Measurements from ENCODE around the gene DAAM2. TPM values are rescaled to one million over a fixed set of nuclear protein-coding genes. Genes with fewer than 3 reads are reported as not detected.

Gene DAAM2
- total RNA-seq, 2 donors from 2014 or later = 10.1 to 12.2 TPM

DNA sequence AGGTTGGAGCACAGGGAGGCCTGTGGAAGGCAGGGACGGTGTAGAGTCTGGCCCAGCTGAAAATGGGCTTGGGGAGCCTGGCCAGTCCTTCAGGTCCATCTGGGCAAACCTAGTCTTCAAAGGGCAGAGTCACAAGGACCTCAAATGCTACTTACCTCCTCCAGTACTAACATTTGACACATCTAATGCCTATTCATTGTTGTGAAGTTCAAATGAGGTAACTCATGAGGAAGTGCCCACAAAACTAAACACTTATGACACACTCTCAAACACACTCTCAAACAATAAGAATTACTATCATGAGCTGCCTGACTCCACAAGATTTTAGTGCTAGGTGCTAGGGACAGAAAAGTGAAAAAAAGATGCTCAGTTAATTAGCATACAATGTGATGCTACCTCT, 27.1 kb downstream of the DAAM2 start:
- 90 to 94% methylated on average over 1 of the region's 1 CpG for WGBS, 2 donors
- Histone ChIP-seq H3K4me1 (peaks cover 7% of the 10 kb centered on the region), H3K27ac (peak overlapping the region in 1 of 4 donors; percentile 16), H3K9me3 (no peaks in the 10 kb centered on the region), H3K27me3 (no peaks in the 10 kb centered on the region), H3K4me3 (no peak overlapping the region), H3K36me3 (replicated peaks in 1 of 2; ENCODE audit: insufficient read depth in 1 of 2, low read depth in 2 of 2) (no peaks in the 10 kb centered on the region)
- TF ChIP-seq, protein P1, sequence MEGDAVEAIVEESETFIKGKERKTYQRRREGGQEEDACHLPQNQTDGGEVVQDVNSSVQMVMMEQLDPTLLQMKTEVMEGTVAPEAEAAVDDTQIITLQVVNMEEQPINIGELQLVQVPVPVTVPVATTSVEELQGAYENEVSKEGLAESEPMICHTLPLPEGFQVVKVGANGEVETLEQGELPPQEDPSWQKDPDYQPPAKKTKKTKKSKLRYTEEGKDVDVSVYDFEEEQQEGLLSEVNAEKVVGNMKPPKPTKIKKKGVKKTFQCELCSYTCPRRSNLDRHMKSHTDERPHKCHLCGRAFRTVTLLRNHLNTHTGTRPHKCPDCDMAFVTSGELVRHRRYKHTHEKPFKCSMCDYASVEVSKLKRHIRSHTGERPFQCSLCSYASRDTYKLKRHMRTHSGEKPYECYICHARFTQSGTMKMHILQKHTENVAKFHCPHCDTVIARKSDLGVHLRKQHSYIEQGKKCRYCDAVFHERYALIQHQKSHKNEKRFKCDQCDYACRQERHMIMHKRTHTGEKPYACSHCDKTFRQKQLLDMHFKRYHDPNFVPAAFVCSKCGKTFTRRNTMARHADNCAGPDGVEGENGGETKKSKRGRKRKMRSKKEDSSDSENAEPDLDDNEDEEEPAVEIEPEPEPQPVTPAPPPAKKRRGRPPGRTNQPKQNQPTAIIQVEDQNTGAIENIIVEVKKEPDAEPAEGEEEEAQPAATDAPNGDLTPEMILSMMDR (IDR thresholded peaks at IDR 0.05) = no peak
- no peak for TF ChIP-seq POLR2A (IDR thresholded peaks at IDR 0.05)
- ATAC-seq = no peak
- DNase-seq = no peak
- intact Hi-C loops (cut with DNase I) = no loop called here

DNA sequence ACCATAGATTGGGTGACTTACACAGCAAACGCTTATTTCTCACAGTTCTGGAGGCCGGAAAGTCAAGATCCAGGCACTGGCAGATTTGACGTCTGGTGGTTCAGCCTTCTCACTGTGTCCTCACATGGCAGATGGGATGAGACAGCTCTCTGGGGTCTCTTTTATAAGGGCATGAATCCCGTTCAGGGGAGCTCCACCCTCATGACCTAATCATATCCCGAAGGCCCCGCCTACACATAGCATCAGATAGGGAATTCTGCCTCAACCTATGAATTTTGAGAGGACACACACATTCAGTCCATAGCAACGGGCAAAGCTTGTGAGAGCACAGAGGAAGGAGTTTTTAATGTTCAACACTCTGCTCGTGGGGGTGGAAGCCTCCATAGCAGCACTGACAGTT, 27.5 kb downstream of the DAAM2 start:
- H3K27ac ChIP-seq = no peak overlapping the region
- H3K36me3 ChIP-seq (replicated peaks in 1 of 2; ENCODE audit: insufficient read depth in 1 of 2, low read depth in 2 of 2) = no peaks in the 10 kb centered on the region
- peaks cover 7% of the 10 kb centered on the region for H3K4me1 ChIP-seq
- H3K4me3 ChIP-seq = no peak overlapping the region
- TF ChIP-seq, protein P1 (IDR thresholded peaks at IDR 0.05) = no peak
- TF ChIP-seq POLR2A (IDR thresholded peaks at IDR 0.05) = no peak
- no peak for DNase-seq
- 78 to 93% methylated on average over 7 to 8 of the region's 8 CpGs for WGBS, 2 donors
- ATAC-seq = no peak
- H3K9me3 ChIP-seq = no peaks in the 10 kb centered on the region
- intact Hi-C loops (cut with DNase I) = no loop called here
- H3K27me3 ChIP-seq = no peaks in the 10 kb centered on the region

DNA sequence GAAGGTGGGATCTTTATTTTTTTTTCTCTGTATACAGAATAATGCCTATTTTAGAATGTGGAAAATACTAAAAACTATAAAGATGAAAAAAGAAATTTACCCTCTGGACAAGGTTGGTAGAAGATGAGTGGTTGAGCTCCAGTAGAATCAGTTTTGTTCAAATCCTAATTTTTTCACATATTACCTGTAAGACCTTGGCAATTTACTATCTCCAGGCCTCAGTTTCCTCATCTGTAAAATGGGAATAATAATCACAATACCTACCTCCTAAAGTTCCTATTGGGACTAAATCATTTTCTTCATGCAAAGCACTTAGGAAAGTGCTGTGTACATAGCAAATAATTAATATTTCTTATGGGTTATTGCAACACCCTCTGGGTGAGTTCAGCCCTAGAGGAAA, 28.4 kb downstream of the DAAM2 start:
- TF ChIP-seq POLR2A (IDR thresholded peaks at IDR 0.05) = no peak
- TF ChIP-seq, protein P1 (IDR thresholded peaks at IDR 0.05) = no peak
- H3K9me3 ChIP-seq = no peaks in the 10 kb centered on the region
- H3K27me3 ChIP-seq = no peaks in the 10 kb centered on the region
- H3K4me1 ChIP-seq = peaks cover 7% of the 10 kb centered on the region
- no peak for ATAC-seq
- H3K4me3 ChIP-seq = no peak overlapping the region
- no peak for DNase-seq
- H3K27ac ChIP-seq = no peak overlapping the region
- no peaks in the 10 kb centered on the region for H3K36me3 ChIP-seq (replicated peaks in 1 of 2; ENCODE audit: insufficient read depth in 1 of 2, low read depth in 2 of 2)
- intact Hi-C loops (cut with DNase I) = no loop called here

DNA sequence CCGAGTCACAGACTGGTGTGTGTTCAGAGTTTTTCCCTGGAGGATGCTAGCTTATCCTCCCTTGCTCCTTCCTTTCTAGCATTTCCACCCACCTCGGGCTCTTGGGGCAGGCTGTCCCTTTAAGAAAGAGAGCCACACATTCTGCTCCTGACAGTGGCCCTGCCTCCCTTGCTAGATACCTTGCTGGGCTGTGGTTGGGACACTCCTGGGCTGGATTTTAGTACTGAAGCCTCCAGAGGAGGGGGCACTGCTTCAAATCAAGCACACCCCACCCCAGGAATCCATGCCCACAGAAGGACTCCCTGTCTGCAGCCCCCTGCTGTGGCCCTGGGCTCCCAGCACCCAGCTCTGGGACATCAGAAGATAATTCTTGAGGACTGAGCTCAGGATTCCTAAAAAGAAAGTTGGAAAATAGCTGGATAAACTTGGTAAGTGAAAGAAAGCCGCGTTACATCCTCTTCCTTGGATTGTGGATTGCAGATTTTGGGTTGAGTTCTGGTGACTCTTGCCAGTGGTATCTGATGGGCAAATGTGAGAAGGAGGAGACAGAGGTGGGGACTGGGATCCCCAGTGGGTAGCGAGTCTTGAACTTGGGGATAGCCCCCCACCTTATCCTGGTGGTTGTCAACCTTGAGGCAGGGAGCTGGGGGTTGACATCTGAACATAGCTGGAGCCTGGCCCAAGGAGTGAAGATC, 29.0 kb downstream of the DAAM2 start:
- DNase-seq (no peak), ATAC-seq (no peak)
- no peaks in the 10 kb centered on the region for H3K9me3 ChIP-seq
- peaks cover 7% of the 10 kb centered on the region for H3K4me1 ChIP-seq
- H3K27me3 ChIP-seq = no peaks in the 10 kb centered on the region
- intact Hi-C loops (cut with DNase I) = no loop called here
- TF ChIP-seq, protein P1 (IDR thresholded peaks at IDR 0.05) = no peak
- no peak for TF ChIP-seq POLR2A (IDR thresholded peaks at IDR 0.05)
- no peak overlapping the region for H3K4me3 ChIP-seq
- WGBS, 2 donors = 80 to 84% methylated on average over 5 of the region's 5 CpGs
- H3K36me3 ChIP-seq (replicated peaks in 1 of 2; ENCODE audit: insufficient read depth in 1 of 2, low read depth in 2 of 2) = no peaks in the 10 kb centered on the region
- H3K27ac ChIP-seq = peak overlapping the region in 2 of 4 donors; percentile 46 to 54

All from body of pancreas (tissue), 4 donors.